GM19099 (cell line): ENCODE results near the gene GAB3.

ENCODE experiments used
- POLR2A ChIP-seq: IDR thresholded peaks from 3 replicates; pipeline ENCODE4 v1.6.1; 2011; ENCODE audit warnings: low read depth; ENCODE audit not compliant: insufficient read length; ENCODE audit errors: extremely low read depth

GAB3 gene

GRCh38 chrX:154774622-154775021 is 23.7 kb upstream of the GAB3 start:
- no peak for TF ChIP-seq POLR2A

DNA sequence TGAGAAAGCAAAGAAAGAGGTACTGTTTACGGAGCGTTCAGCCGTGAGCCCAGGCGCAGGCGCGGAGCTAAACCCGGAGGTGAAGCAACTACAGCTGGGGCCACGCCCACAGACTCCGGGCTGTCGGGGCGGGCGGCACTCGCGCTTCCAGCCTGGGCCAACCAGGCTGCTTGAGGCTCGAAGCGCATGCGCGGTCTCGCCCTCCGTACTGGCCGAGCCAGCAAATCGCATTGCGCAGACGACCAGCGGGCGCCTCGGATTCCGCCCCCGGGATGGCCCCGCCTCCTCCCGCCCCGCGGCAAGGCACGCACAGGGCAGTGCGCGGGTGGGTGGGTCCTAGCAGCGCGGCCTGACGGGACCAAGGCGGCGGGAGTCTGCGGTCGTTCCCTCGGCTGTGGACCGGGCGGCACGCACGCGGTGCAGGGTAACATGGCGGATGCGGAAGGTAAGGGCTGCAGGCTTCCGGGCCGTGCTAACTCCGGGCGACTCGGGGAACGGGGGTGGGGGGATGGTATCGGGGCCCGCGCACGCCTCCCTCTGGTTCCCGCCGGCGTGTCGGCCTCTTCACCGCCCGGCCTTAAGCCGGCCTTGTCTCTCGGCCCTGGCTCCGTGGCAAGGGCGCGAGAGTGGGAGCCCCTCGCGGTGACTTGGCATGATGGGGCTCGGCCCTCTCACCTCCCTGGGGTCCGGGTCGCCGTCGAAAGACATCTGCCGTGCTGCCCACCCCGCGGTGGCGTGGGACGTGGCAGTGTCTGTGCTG is 11.8 kb upstream of the GAB3 start, which contains the start of gene DKC1:
Gene DKC1 (plus strand): TSS at position 328 of the 760 bp plus-strand sequence. CDS start 102 bp downstream, at position 430.
- peak; percentile 72 for TF ChIP-seq POLR2A

DNA sequence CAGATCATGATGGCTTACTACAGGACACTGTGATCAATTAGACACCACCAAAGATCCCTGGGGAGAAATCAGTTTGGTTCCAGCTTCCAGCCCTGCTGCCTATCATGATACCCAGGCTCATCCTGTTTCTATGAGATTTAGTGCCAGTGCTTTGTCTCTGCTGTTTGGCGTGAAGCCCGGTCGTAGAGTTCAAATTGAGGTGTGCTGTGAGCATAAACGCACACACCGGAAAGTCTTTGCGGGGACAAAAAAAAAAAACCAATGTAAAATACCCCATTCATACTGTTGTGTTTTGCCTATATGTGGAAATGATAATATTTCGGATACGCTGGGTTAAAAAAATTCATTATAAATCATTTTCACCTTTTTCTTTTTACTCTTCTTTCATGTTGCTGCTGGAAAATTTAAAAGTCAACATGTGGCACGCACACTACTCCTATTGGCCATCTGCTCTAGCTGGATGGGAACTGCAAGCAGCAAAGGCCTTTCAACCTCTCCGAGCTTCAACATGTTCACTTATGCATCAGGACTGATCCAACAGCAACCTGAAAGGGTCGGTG is 11.2 kb upstream of the GAB3 start:
- TF ChIP-seq POLR2A = no peak

DNA sequence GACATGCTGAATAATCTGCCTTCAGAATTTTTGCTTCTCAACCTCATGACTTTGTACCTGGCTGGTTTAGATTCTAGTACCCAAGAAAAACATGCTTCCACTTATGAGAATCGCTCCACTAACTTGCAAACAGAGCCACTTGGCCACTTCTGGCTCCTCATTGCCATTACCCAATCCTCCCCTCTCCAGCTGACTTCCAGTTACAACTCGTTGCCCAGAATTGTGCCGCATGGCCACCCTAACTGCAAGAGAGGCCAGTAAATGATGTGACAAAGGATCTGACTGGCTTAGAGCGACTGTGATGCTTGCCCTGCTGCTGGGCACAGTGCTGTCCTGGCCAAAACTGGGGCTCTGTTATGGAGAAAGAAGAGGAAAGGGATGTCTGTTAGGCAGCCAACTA is 7.8 kb upstream of the GAB3 start:
- TF ChIP-seq POLR2A = no peak

- no peak for TF ChIP-seq POLR2A
Observed at GRCh38 chrX:154751669-154752271, 893 bp upstream of the GAB3 start.

- no peak for TF ChIP-seq POLR2A
Observed at GRCh38 chrX:154751203-154751668, 359 bp upstream of the GAB3 start.

GRCh38 chrX:154749856-154750255 is 1.0 kb downstream of the GAB3 start:
- no peak for TF ChIP-seq POLR2A

- no peak for TF ChIP-seq POLR2A
Observed at GRCh38 chrX:154748712-154749339, 2.1 kb downstream of the GAB3 start.

GRCh38 chrX:154742613-154743012 is 8.3 kb downstream of the GAB3 start:
- no peak for TF ChIP-seq POLR2A

- TF ChIP-seq POLR2A = no peak
Observed at GRCh38 chrX:154739952-154740465, 10.9 kb downstream of the GAB3 start.

GRCh38 chrX:154738011-154738738 is 12.7 kb downstream of the GAB3 start:
- no peak for TF ChIP-seq POLR2A

GRCh38 chrX:154737136-154737535 is 13.7 kb downstream of the GAB3 start:
- TF ChIP-seq POLR2A = no peak

GRCh38 chrX:154735695-154736393 is 15.0 kb downstream of the GAB3 start:
- TF ChIP-seq POLR2A = no peak
